Right renal cortex interstitium (tissue), 3 donors: ENCODE data around the gene LRRN1. TPM values are rescaled to one million over a fixed set of nuclear protein-coding genes. Genes with fewer than 3 reads are reported as not detected.
A peak's percentile ranks its signal among the peaks of the same experiment; 100 is the strongest.

Experiments used
- DNase-seq, 3 donors: peaks; one replicate each; pipeline ENCODE4 v3.0.0-alpha.2; 2013; ENCODE audit warnings: low read depth in 3 of 3, low spot score in 2 of 3
- polyA plus RNA-seq, 3 donors: library from polyadenylated mRNA; unstranded; fragments of 120-200 nt; gene quantifications; one replicate each; pipeline ENCODE4 v1.2.1, GENCODE V29; 2013; ENCODE audit not compliant: insufficient read length in 3 of 3

LRRN1 gene
- 10 to 100 TPM; 18.2 to 20.1 (median 19.3) TPM for polyA plus RNA-seq

GRCh38 chr3:3799173-3800079 lies at the start of gene LRRN1:
TSS of gene LRRN1 (plus strand) at chr3:3799431. CDS start at chr3:3844642, 45,211 bp downstream.
- peak; percentile 31 to 56 (median 41) for DNase-seq

GRCh38 chr3:3753416-3753815 lies 45.8 kb upstream of the LRRN1 start:
- no peak for DNase-seq

- DNase-seq = no peak
Measured at GRCh38 chr3:3765661-3766060, 33.6 kb upstream of the LRRN1 start.

- no peak for DNase-seq
Measured at GRCh38 chr3:3766140-3766539, 33.1 kb upstream of the LRRN1 start.

GRCh38 chr3:3771094-3771493 lies 28.1 kb upstream of the LRRN1 start:
- DNase-seq = no peak

GRCh38 chr3:3771567-3771966 lies 27.7 kb upstream of the LRRN1 start:
- no peak for DNase-seq

- DNase-seq = no peak
Measured at GRCh38 chr3:3772338-3772737, 26.9 kb upstream of the LRRN1 start.

- DNase-seq = no peak
Measured at GRCh38 chr3:3772920-3773319, 26.3 kb upstream of the LRRN1 start.

- DNase-seq = no peak
Measured at GRCh38 chr3:3776607-3777006, 22.6 kb upstream of the LRRN1 start.

GRCh38 chr3:3778216-3778615 lies 21.0 kb upstream of the LRRN1 start:
- DNase-seq = no peak

- no peak for DNase-seq
Measured at GRCh38 chr3:3778641-3779270, 20.5 kb upstream of the LRRN1 start.

- no peak for DNase-seq
Measured at GRCh38 chr3:3782457-3782856, 16.8 kb upstream of the LRRN1 start.

- DNase-seq = no peak
Measured at GRCh38 chr3:3783210-3783609, 16.0 kb upstream of the LRRN1 start.

- no peak for DNase-seq
Measured at GRCh38 chr3:3783696-3784095, 15.5 kb upstream of the LRRN1 start.

GRCh38 chr3:3792391-3792790 lies 6.8 kb upstream of the LRRN1 start:
- no peak for DNase-seq

GRCh38 chr3:3798631-3799113 lies 559 bp upstream of the LRRN1 start:
- peak in 2 of 3 donors; percentile 20 to 36 for DNase-seq

- DNase-seq = peak in 1 of 3 donors; percentile 16
Measured at GRCh38 chr3:3800080-3800455, 837 bp downstream of the LRRN1 start.

GRCh38 chr3:3800685-3801493 lies 1.7 kb downstream of the LRRN1 start:
- no peak for DNase-seq

- no peak for DNase-seq
Measured at GRCh38 chr3:3801494-3801841, 2.2 kb downstream of the LRRN1 start.

- DNase-seq = peak in 1 of 3 donors; percentile 1
Measured at GRCh38 chr3:3802046-3802445, 2.8 kb downstream of the LRRN1 start.

GRCh38 chr3:3804560-3804959 lies 5.3 kb downstream of the LRRN1 start:
- DNase-seq = no peak
